IPS-20b (cell line): ENCODE measurements around the gene SMAD5.

ENCODE experiments used
- H3K27ac ChIP-seq: one replicate; pipeline ENCODE4 v1.5.1; 2013; ENCODE audit warnings: low read length
- H3K27me3 ChIP-seq: 2 replicates; pipeline ENCODE4 v1.6.1; 2013; ENCODE audit warnings: mild to moderate bottlenecking, low read length, inconsistent platforms; ENCODE audit not compliant: insufficient read depth
- H3K36me3 ChIP-seq: 2 replicates; pipeline ENCODE4 v1.6.1; 2013; ENCODE audit warnings: low read depth, mild to moderate bottlenecking, inconsistent platforms, low read length, moderate library complexity; ENCODE audit not compliant: insufficient read depth
- H3K4me1 ChIP-seq: 2 replicates; pipeline ENCODE4 v1.6.1; 2013; ENCODE audit warnings: mild to moderate bottlenecking, control low read depth, inconsistent platforms, low read length, moderate library complexity; ENCODE audit not compliant: insufficient read depth
- H3K4me3 ChIP-seq: 2 replicates; pipeline ENCODE4 v1.5.1; 2013; ENCODE audit warnings: mild to moderate bottlenecking, low read length, inconsistent platforms
- H3K9ac ChIP-seq: 2 replicates; pipeline ENCODE4 v1.6.1; 2013; ENCODE audit warnings: low read depth, mild to moderate bottlenecking, inconsistent platforms, low read length, moderate library complexity
- H3K9me3 ChIP-seq: 2 replicates; pipeline ENCODE4 v1.6.1; 2013; ENCODE audit warnings: mild to moderate bottlenecking, low read depth, low read length, inconsistent platforms; ENCODE audit not compliant: insufficient read depth

The SMAD5 gene

DNA sequence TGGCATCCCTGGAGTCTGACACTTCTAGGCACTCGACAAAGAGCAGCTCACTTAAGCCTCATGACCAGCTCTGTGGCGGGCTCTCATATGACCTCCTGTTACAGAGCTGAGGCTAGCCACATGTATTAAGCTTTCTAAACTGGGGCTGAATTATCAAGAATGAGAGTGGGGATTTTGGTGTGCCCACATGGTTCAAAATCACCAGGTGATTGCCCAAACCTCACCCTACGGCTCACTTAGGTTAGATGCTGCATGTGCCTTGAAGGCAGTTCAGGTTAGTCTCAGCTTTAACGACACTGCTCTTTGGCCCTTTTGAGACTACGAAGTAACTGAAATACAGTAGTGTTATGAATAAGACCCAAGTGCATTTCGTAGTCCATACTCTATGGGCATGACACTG, 99.7 kb downstream of the SMAD5 start:
- Histone ChIP-seq H3K9ac (no peak overlapping the region), H3K27ac (no peak overlapping the region), H3K9me3 (no peaks in the 10 kb centered on the region), H3K36me3 (no peaks in the 10 kb centered on the region), H3K4me3 (no peak overlapping the region), H3K27me3 (no peaks in the 10 kb centered on the region), H3K4me1 (peaks cover 25% of the 10 kb centered on the region)
